Skeletal muscle tissue (tissue), 4 donors: Measurements from ENCODE around the gene RERE. TPM values are rescaled to one million over a fixed set of nuclear protein-coding genes. Genes with fewer than 3 reads are reported as not detected.
"Not testable (repeated sequence)": the region's sequence is repeated elsewhere in the genome, so short reads cannot be mapped to it uniquely, and the experiment has no call there.

Experiments
- H3K27ac ChIP-seq: one replicate; pipeline ENCODE4 v1.7.0; 2013; ENCODE audit warnings: mild to moderate bottlenecking, low read depth, low read length, inconsistent platforms
- H3K27me3 ChIP-seq, 3 donors: one replicate each; pipeline ENCODE4 v1.7.0; 2013; ENCODE audit warnings: low read length in 3 of 3; ENCODE audit not compliant: control insufficient read depth in 3 of 3, insufficient read depth in 3 of 3
- H3K36me3 ChIP-seq, 3 donors: one replicate each; pipeline ENCODE4 v1.7.0; 2013; ENCODE audit warnings: low read length in 3 of 3; ENCODE audit not compliant: control insufficient read depth in 3 of 3, insufficient read depth in 3 of 3
- H3K4me1 ChIP-seq, 3 donors: one replicate each; pipeline ENCODE4 v1.7.0; 2013; ENCODE audit warnings: low read length in 3 of 3, mild to moderate bottlenecking in 3 of 3; ENCODE audit not compliant: control insufficient read depth in 3 of 3, insufficient read depth in 3 of 3
- H3K4me3 ChIP-seq, 3 donors: one replicate each; pipeline ENCODE4 v1.7.0; 2013; ENCODE audit warnings: low read length in 3 of 3
- H3K9ac ChIP-seq, 3 donors: one replicate each; pipeline ENCODE4 v1.7.0; 2013; ENCODE audit warnings: low read length in 3 of 3, mild to moderate bottlenecking in 3 of 3, moderate library complexity in 2 of 3, low read depth in 1 of 3
- H3K9me3 ChIP-seq, 3 donors: one replicate each; pipeline ENCODE4 v1.7.0; 2013; ENCODE audit warnings: low read length in 3 of 3; ENCODE audit not compliant: control insufficient read depth in 3 of 3
- total RNA-seq: library from RNA; depleted of rRNA; stranded (reverse); fragments of >200 nt; gene quantifications from one replicate; pipeline ENCODE4 v1.2.3, GENCODE V29; 2014
- donor health status: Osteomylitis.

The RERE gene
- total RNA-seq, 1 donor from 2014 or later, result 212 TPM

- no peaks in the 10 kb centered on the region for H3K27me3 ChIP-seq
- peaks cover 10 to 15% (median 14%) of the 10 kb centered on the region in 3 donors for H3K4me1 ChIP-seq
- no peak overlapping the region for H3K9ac ChIP-seq
- H3K9me3 ChIP-seq, result no peaks in the 10 kb centered on the region
- no peaks in the 10 kb centered on the region for H3K36me3 ChIP-seq
- no peak overlapping the region for H3K4me3 ChIP-seq
- H3K27ac ChIP-seq, result no peak overlapping the region
Measured at GRCh38 chr1:8787218-8787617, 30.2 kb downstream of the RERE start.

- peaks cover 6 to 15% (median 14%) of the 10 kb centered on the region in 3 donors for H3K4me1 ChIP-seq
- not testable (repeated sequence) for H3K27me3 ChIP-seq, H3K36me3 ChIP-seq, H3K4me3 ChIP-seq, H3K9me3 ChIP-seq, H3K9ac ChIP-seq, H3K27ac ChIP-seq
Measured at GRCh38 chr1:8786204-8786603, 31.2 kb downstream of the RERE start.

- Histone ChIP-seq H3K27me3 (no peaks in the 10 kb centered on the region), H3K9ac (no peak overlapping the region), H3K4me3 (no peak overlapping the region), H3K9me3 (no peaks in the 10 kb centered on the region), H3K27ac (no peak overlapping the region), H3K36me3 (no peaks in the 10 kb centered on the region), H3K4me1 (peaks cover 0 to 10% (median 0%) of the 10 kb centered on the region in 3 donors)
Measured at GRCh38 chr1:8782955-8783354, 34.5 kb downstream of the RERE start.

GRCh38 chr1:8782001-8782620 is 35.3 kb downstream of the RERE start:
- Histone ChIP-seq H3K36me3 (no peaks in the 10 kb centered on the region), H3K4me3 (no peak overlapping the region), H3K9ac (no peak overlapping the region), H3K27ac (no peak overlapping the region), H3K27me3 (no peaks in the 10 kb centered on the region), H3K4me1 (peaks cover 0 to 10% (median 0%) of the 10 kb centered on the region in 3 donors), H3K9me3 (no peaks in the 10 kb centered on the region)

- Histone ChIP-seq H3K4me1 (peaks cover 0 to 8% (median 0%) of the 10 kb centered on the region in 3 donors), H3K27ac (no peak overlapping the region)
Measured at GRCh38 chr1:8780405-8780804, 37.0 kb downstream of the RERE start.

GRCh38 chr1:8777867-8778266 is 39.6 kb downstream of the RERE start:
- H3K9ac ChIP-seq, result no peak overlapping the region
- peaks cover 0 to 8% (median 0%) of the 10 kb centered on the region in 3 donors for H3K4me1 ChIP-seq
- H3K36me3 ChIP-seq, result no peaks in the 10 kb centered on the region
- H3K27me3 ChIP-seq, result no peaks in the 10 kb centered on the region
- no peak overlapping the region for H3K27ac ChIP-seq
- H3K4me3 ChIP-seq, result no peak overlapping the region
- H3K9me3 ChIP-seq, result no peaks in the 10 kb centered on the region

More at GRCh38 chr1:8780405-8780804, 37.0 kb downstream of the RERE start:
- no peaks in the 10 kb centered on the region for H3K9me3 ChIP-seq
- no peaks in the 10 kb centered on the region for H3K36me3 ChIP-seq
- no peak overlapping the region for H3K4me3 ChIP-seq
- H3K9ac ChIP-seq, result no peak overlapping the region
- H3K27me3 ChIP-seq, result no peaks in the 10 kb centered on the region

- Histone ChIP-seq H3K27ac (no peak overlapping the region), H3K9ac (no peak overlapping the region), H3K4me1 (peaks cover 0 to 8% (median 0%) of the 10 kb centered on the region in 3 donors), H3K4me3 (no peak overlapping the region), H3K36me3 (no peaks in the 10 kb centered on the region), H3K9me3 (no peaks in the 10 kb centered on the region), H3K27me3 (no peaks in the 10 kb centered on the region)
Measured at GRCh38 chr1:8776104-8776503, 41.3 kb downstream of the RERE start.

- Histone ChIP-seq H3K9me3 (no peaks in the 10 kb centered on the region), H3K9ac (no peak overlapping the region), H3K4me3 (no peak overlapping the region), H3K27me3 (no peaks in the 10 kb centered on the region), H3K27ac (no peak overlapping the region), H3K36me3 (no peaks in the 10 kb centered on the region), H3K4me1 (peaks cover 6 to 8% (median 7%) of the 10 kb centered on the region in 3 donors)
Measured at GRCh38 chr1:8767006-8767405, 50.4 kb downstream of the RERE start.

GRCh38 chr1:8765198-8765597 is 52.2 kb downstream of the RERE start:
- no peaks in the 10 kb centered on the region for H3K9me3 ChIP-seq
- H3K36me3 ChIP-seq, result no peaks in the 10 kb centered on the region
- no peak overlapping the region for H3K9ac ChIP-seq
- no peak overlapping the region for H3K27ac ChIP-seq
- no peak overlapping the region for H3K4me3 ChIP-seq
- H3K27me3 ChIP-seq, result no peaks in the 10 kb centered on the region
- peaks cover 6 to 8% (median 7%) of the 10 kb centered on the region in 3 donors for H3K4me1 ChIP-seq

GRCh38 chr1:8764293-8764937 is 53.0 kb downstream of the RERE start:
- H3K9ac ChIP-seq, result no peak overlapping the region
- H3K27ac ChIP-seq, result no peak overlapping the region
- H3K27me3 ChIP-seq, result no peaks in the 10 kb centered on the region
- no peak overlapping the region for H3K4me3 ChIP-seq
- H3K4me1 ChIP-seq, result peaks cover 6 to 8% (median 7%) of the 10 kb centered on the region in 3 donors
- H3K9me3 ChIP-seq, result no peaks in the 10 kb centered on the region
- H3K36me3 ChIP-seq, result no peaks in the 10 kb centered on the region
